Small intestine (tissue), 16 donors: ENCODE measurements around the gene CAPN9. TPM values are rescaled to one million over a fixed set of nuclear protein-coding genes. Genes with fewer than 3 reads are reported as not detected.
"Not testable (repeated sequence)": the region's sequence is repeated elsewhere in the genome, so short reads cannot be mapped to it uniquely, and the experiment has no call there.

ENCODE experiments used
- DNase-seq, 2 donors: peaks; one replicate each; pipeline versions ENCODE4 v3.0.0 to v3.0.0-alpha.2; 2013
- FAIRE-seq: peaks from 2 replicates; lab custom pipeline; 2012; peaks lifted over from hg19 to GRCh38; lab: Jason Lieb, UNC
- H3K27ac ChIP-seq, 3 donors: one replicate each; pipeline ENCODE4 v1.5.1; 2013; ENCODE audit warnings: low read length in 2 of 3, mild to moderate bottlenecking in 2 of 3, control low read depth in 1 of 3, inconsistent platforms in 1 of 3, low read depth in 1 of 3, moderate library complexity in 1 of 3
- H3K27me3 ChIP-seq, 3 donors: one replicate each; pipeline ENCODE4 v1.6.1; 2013; ENCODE audit warnings: low read length in 3 of 3, inconsistent platforms in 1 of 3; ENCODE audit not compliant: control insufficient read depth in 3 of 3, insufficient read depth in 3 of 3
- H3K36me3 ChIP-seq, 3 donors: one replicate each; pipeline ENCODE4 v1.6.1; 2013; ENCODE audit warnings: low read length in 3 of 3, inconsistent platforms in 1 of 3, low read depth in 1 of 3, mild to moderate bottlenecking in 1 of 3, moderate library complexity in 1 of 3; ENCODE audit not compliant: control insufficient read depth in 3 of 3, insufficient read depth in 2 of 3
- H3K4me1 ChIP-seq, 3 donors: one replicate each; pipeline ENCODE4 v1.6.1; 2013; ENCODE audit warnings: low read length in 2 of 3, inconsistent platforms in 1 of 3, low read depth in 1 of 3, mild to moderate bottlenecking in 1 of 3, moderate library complexity in 1 of 3; ENCODE audit not compliant: control insufficient read depth in 3 of 3, insufficient read depth in 2 of 3
- H3K4me3 ChIP-seq, 3 donors: one replicate each; pipeline ENCODE4 v1.5.1; 2013; ENCODE audit warnings: low read length in 3 of 3, control low read depth in 1 of 3, inconsistent platforms in 1 of 3, low read depth in 1 of 3, mild to moderate bottlenecking in 1 of 3, moderate library complexity in 1 of 3
- H3K9me3 ChIP-seq, 2 donors: one replicate each; pipeline ENCODE4 v1.6.1; 2013; ENCODE audit warnings: low read depth in 1 of 2, low read length in 1 of 2; ENCODE audit not compliant: control insufficient read depth in 2 of 2, insufficient read depth in 1 of 2
- WGBS, 3 donors: extraction: QIAGEN DNeasy Blood & Tissue Kit; methylation state at CpG; one replicate each; pipeline ENCODE4 v1.1.7; 2013; 5-methylcytosine and 5-hydroxymethylcytosine counted together
- long read RNA-seq, 10 donors: transcript quantifications; one replicate each; lab custom pipeline, GENCODE V29; 2026
- polyA plus RNA-seq, 4 donors: library from polyadenylated mRNA; stranded (reverse) in 3 of 4; unstranded in 1 of 4; fragments of 200-250 nt in 3 of 4; fragments of 120-200 nt in 1 of 4; gene quantifications; one replicate each; pipeline versions ENCODE4 v1.2.1 to v1.2.3, GENCODE V29; 2013
- donor health status: healthy with polysubstance abuse.
- donor health status: control.
- donor health status: control.
- donor health status: Bipolar disorder and iron deficiency.
- donor health status: healthy.

The CAPN9 gene, protein sequence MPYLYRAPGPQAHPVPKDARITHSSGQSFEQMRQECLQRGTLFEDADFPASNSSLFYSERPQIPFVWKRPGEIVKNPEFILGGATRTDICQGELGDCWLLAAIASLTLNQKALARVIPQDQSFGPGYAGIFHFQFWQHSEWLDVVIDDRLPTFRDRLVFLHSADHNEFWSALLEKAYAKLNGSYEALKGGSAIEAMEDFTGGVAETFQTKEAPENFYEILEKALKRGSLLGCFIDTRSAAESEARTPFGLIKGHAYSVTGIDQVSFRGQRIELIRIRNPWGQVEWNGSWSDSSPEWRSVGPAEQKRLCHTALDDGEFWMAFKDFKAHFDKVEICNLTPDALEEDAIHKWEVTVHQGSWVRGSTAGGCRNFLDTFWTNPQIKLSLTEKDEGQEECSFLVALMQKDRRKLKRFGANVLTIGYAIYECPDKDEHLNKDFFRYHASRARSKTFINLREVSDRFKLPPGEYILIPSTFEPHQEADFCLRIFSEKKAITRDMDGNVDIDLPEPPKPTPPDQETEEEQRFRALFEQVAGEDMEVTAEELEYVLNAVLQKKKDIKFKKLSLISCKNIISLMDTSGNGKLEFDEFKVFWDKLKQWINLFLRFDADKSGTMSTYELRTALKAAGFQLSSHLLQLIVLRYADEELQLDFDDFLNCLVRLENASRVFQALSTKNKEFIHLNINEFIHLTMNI
- polyA plus RNA-seq: 10 to 100 TPM in 2 of 4 donors, 1 to 10 TPM in 2; 2.6 to 31.1 (median 16.1) TPM
- long read RNA-seq, donor 1: 0 reads
- long read RNA-seq, donor 2: 0 reads
- long read RNA-seq, donor 3: 0 reads
- long read RNA-seq, donor 4: 0 reads
- long read RNA-seq, donor 5: 0 reads
- long read RNA-seq, donor 6, partial matches to known transcripts: 0 of 1 reads
- long read RNA-seq, donor 6, other reads (novel, unspliced or antisense): 0 of 1 reads
- long read RNA-seq, donor 7: 0 reads
- long read RNA-seq, donor 8: 0 reads
- long read RNA-seq, donor 9: 0 reads
- long read RNA-seq, donor 10, partial matches to known transcripts: 0 of 3 reads
- long read RNA-seq, donor 10, other reads (novel, unspliced or antisense): 0 of 3 reads

DNA sequence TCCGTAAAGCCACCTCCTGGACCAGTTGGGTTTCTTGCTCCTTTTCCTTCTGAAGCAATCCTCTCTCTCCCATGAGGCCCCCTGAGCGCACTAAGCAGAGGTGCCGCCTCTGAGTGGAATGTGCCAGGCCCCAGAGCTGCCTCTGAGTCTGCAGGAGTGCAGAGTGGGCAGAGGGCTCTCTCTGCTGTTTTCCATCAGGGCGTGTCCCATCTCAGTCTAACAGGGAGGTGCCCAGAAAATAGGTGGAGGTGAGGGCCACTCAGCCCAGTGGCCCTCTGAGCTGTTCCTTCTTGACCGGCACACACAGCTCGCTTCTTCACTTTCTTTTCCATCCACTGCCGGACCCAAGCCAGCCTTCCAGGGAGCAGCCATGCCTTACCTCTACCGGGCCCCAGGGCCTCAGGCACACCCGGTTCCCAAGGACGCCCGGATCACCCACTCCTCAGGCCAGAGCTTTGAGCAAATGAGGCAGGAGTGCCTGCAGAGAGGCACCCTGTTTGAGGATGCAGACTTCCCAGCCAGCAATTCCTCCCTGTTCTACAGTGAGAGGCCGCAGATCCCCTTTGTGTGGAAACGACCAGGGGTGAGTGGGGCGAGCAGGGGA is at the start of gene CAPN9:
Gene CAPN9 (plus strand): TSS at position 262 of the 604 bp plus-strand sequence. CDS start 109 bp downstream, at position 371.
- FAIRE-seq (no peak), DNase-seq (peak; percentile 29 to 54)
- H3K27ac ChIP-seq: peak within 1 kb of the TSS in 2 of 3 donors; percentile 32 to 44
- H3K36me3 ChIP-seq: no peaks in the 10 kb centered on the region
- H3K9me3 ChIP-seq: no peaks in the 10 kb centered on the region
- peaks cover 0 to 26% (median 0%) of the 10 kb centered on the region in 3 donors for H3K4me1 ChIP-seq
- WGBS, 3 donors: 71 to 76% (median 72%) methylated on average over 14 of the region's 14 CpGs
- H3K4me3 ChIP-seq: peak within 1 kb of the TSS in 1 of 3 donors; percentile 16
- no peaks in the 10 kb centered on the region for H3K27me3 ChIP-seq

DNA sequence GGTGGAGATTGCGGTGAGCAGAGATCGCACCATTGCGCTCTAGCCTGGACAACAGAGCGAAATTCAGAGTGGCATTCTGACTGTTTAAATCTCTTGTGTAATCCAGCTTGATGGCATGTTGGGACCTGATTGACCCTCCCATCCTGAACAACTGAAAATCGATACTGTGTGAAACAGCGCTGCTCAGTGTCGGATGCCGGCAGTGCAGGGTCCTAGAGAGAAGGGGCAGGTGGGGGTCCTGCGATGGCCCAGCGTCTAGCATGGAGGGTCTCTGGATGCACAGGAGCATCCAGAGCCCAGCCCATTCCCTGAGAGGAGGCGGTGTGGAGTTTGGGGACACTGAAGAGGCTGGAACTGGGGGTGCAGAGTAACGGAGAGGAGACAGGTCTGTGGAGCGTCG is 49.1 kb upstream of the CAPN9 start:
- no peak for FAIRE-seq
- WGBS, 3 donors: 92 to 96% (median 94%) methylated on average over 13 to 14 of the region's 14 CpGs
- Histone ChIP-seq H3K27ac (no peak overlapping the region), H3K4me3 (no peak overlapping the region), H3K36me3 (peaks cover 0 to 31% (median 0%) of the 10 kb centered on the region in 3 donors), H3K4me1 (peaks cover 0 to 13% (median 0%) of the 10 kb centered on the region in 3 donors), H3K9me3 (no peaks in the 10 kb centered on the region), H3K27me3 (no peaks in the 10 kb centered on the region)
- DNase-seq: no peak

DNA sequence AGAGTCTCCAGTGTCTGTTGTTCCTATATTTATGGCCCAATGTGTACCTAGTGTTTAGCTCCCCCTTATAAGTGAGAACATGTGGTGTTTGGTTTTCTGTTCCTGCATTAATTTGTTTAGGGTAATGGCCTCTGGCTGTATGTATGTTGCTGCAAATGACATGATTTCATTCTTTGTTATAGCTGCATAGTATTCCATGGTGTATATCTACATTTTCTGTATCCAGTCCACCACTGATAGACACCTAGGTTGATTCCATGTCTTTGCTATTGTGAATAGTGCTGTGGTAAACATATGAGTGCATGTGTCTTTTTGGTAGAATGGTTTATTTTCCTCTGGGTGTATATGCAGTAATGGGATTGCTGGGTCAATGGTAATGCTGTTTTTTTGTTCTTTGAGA is 48.2 kb upstream of the CAPN9 start:
- FAIRE-seq: not testable (repeated sequence)

DNA sequence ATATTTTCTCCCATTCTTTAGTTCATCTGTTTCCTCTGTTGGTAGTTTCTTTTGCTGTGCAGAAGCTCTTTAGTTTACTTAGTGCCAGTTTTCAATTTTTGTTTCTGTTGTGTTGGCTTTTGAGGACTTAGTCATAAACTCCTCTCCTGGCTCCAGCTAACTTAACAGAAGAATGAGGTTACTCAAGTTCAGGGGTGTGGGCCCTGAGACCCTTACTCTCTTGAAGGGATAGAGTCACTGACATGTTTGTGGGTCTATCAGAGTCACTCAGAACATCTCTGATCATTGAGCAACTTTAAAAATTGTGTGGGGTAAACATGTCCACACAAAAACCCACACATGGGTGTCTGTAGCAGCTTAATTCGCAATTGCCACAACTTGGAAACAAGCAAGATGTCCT is 47.5 kb upstream of the CAPN9 start:
- Histone ChIP-seq H3K27me3 (no peaks in the 10 kb centered on the region), H3K9me3 (no peaks in the 10 kb centered on the region), H3K4me1 (peaks cover 0 to 22% (median 0%) of the 10 kb centered on the region in 3 donors), H3K27ac (no peak overlapping the region), H3K4me3 (no peak overlapping the region), H3K36me3 (peaks cover 0 to 28% (median 0%) of the 10 kb centered on the region in 3 donors)
- FAIRE-seq: no peak
- DNase-seq: no peak
- WGBS, 3 donors: 88 to 91% (median 89%) methylated on average over 1 of the region's 1 CpG

More for the DNA sequence above, 48.2 kb upstream of the CAPN9 start:
- not testable (repeated sequence) for H3K9me3 ChIP-seq, H3K27ac ChIP-seq, H3K4me3 ChIP-seq, DNase-seq, H3K27me3 ChIP-seq
- peaks cover 0 to 32% (median 0%) of the 10 kb centered on the region in 3 donors for H3K36me3 ChIP-seq
- H3K4me1 ChIP-seq: peaks cover 0 to 21% (median 0%) of the 10 kb centered on the region in 3 donors

DNA sequence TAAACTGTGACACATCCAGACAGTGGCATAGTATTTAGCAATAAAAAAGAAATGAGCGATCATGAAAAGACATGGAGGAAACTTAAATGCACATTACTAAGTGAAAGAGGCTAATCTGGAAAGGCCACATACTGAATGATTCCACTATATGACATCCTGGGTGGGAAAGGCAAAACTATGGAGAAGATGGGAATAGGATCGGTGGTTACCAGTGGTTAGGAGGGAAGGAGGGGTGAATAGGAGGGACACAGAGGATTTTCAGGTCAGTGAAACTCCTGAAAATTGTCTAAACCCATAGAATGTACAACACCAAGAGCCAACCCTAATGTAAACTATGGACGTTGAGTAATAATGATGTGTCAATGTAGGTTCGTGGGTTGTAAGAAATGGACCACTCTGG is 47.1 kb upstream of the CAPN9 start:
- 81 to 88% (median 85%) methylated on average over 4 of the region's 4 CpGs for WGBS, 3 donors

DNA sequence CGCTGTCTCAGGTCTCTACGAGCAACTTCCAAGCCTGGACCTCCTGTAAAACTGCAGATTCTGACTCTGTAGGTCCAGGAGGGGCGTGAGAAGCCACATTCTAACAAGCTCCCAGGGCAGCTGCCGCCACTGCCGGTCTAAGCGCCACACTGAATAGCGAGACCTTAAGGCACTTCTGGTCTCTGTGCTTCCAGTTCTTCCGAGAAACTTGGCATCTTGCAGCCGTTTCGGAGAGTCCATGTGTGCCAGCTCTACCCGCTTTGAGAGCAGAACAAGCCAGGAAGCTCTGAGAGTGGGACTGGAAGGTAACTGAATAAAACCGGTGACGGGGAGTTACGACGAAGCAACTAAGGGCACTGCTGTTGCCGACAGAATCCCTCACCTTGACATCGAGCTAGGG is 45.8 kb upstream of the CAPN9 start:
- no peak for DNase-seq
- Histone ChIP-seq H3K4me1 (peaks cover 0 to 22% (median 0%) of the 10 kb centered on the region in 3 donors), H3K27ac (no peak overlapping the region), H3K36me3 (peaks cover 0 to 39% (median 0%) of the 10 kb centered on the region in 3 donors), H3K27me3 (no peaks in the 10 kb centered on the region), H3K9me3 (no peaks in the 10 kb centered on the region), H3K4me3 (no peak overlapping the region)
- 87 to 92% (median 91%) methylated on average over 17 of the region's 17 CpGs for WGBS, 3 donors
- no peak for FAIRE-seq

More for the DNA sequence above, 47.1 kb upstream of the CAPN9 start:
- Histone ChIP-seq H3K4me1 (peaks cover 0 to 22% (median 0%) of the 10 kb centered on the region in 3 donors), H3K27me3 (no peaks in the 10 kb centered on the region), H3K4me3 (no peak overlapping the region), H3K27ac (no peak overlapping the region), H3K9me3 (no peaks in the 10 kb centered on the region), H3K36me3 (peaks cover 0 to 27% (median 0%) of the 10 kb centered on the region in 3 donors)
- DNase-seq (no peak), FAIRE-seq (no peak)

DNA sequence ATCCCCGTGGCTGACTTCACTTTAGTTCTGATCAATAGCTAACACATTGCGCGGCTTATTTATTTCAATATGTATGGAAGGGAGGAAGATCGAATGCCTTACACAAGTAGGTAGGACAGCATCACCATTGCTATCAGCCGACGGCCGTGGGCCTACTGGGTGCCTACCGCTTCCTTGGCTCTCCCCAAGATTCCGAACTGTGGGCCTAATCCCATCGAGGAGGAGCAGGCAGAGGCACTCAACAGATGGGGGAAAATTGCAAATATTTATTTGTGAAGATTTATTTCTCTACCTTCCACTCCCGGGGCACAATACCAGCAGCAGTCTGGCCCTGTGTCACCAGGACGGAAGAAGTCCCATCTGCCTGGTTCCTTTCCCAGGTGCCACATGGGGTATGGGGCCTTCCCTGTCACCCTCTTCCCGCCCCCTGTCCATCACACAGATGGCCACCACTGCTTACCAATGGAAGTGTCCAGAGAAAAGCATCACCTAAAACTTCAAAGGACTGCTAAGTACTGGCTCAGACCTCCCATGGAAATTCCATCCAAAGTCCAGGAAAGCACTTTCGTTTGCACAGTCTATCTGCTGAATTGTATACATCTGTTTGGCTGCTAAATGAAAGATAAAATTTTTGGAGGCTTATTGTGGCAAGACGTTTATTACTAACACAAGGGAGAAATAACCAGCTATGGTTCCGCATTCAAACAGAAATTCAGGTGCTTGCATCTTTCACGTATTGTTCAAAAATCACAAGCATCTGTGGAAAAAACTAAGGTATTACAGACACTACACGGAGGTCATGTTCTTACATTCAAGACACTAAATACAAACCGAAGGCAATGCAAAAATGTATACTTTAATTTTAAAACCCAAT is 45.1 kb upstream of the CAPN9 start:
- no peak overlapping the region for H3K4me3 ChIP-seq
- 76 to 83% (median 78%) methylated on average over 19 of the region's 19 CpGs for WGBS, 3 donors
- H3K36me3 ChIP-seq: peaks cover 0 to 45% (median 0%) of the 10 kb centered on the region in 3 donors
- no peaks in the 10 kb centered on the region for H3K27me3 ChIP-seq
- peak overlapping the region in 1 of 3 donors; percentile 60 for H3K27ac ChIP-seq
- peaks cover 0 to 25% (median 0%) of the 10 kb centered on the region in 3 donors for H3K4me1 ChIP-seq
- no peak for FAIRE-seq
- peak; percentile 9 to 57 for DNase-seq
- H3K9me3 ChIP-seq: no peaks in the 10 kb centered on the region
